ENCODE results near the gene RNGTT. TPM values are rescaled to one million over a fixed set of nuclear protein-coding genes. Genes with fewer than 3 reads are reported as not detected.

Gene RNGTT
- total RNA-seq, 2 experiments from 2014 or later = 22.1 to 22.2 TPM

GRCh38 chr6:88616380-88616779, 347.0 kb downstream of the RNGTT start:
- no peaks in the 10 kb centered on the region for H3K27me3 Mint-ChIP-seq
- ChIA-PET CTCF (no interaction called here), POLR2A (no interaction called here)

GRCh38 chr6:88614316-88614877, 349.0 kb downstream of the RNGTT start:
- Mint-ChIP-seq H3K4me1 (ENCODE audit: low read depth) (no peaks in the 10 kb centered on the region), H3K4me3 (no peak overlapping the region), H3K9me3 (no peaks in the 10 kb centered on the region), H3K27ac (no peak overlapping the region), H3K27me3 (no peaks in the 10 kb centered on the region), H3K36me3 (ENCODE audit: low read depth) (peaks cover 42% of the 10 kb centered on the region)
- CTCF ChIA-PET = no interaction called here
- POLR2A ChIA-PET = no interaction called here
- TF ChIP-seq CTCF (IDR thresholded peaks at IDR 0.05) = no peak
- ATAC-seq = no peak
- intact Hi-C loops (cut with micrococcal nuclease) = no loop called here
- DNase-seq = no peak

More at GRCh38 chr6:88616380-88616779, 347.0 kb downstream of the RNGTT start:
- peak overlapping the region; percentile 63 for H3K27ac Mint-ChIP-seq
- DNase-seq = no peak
- H3K4me1 Mint-ChIP-seq (ENCODE audit: low read depth) = no peaks in the 10 kb centered on the region
- H3K9me3 Mint-ChIP-seq = no peaks in the 10 kb centered on the region
- intact Hi-C loops (cut with micrococcal nuclease) = no loop called here
- peaks cover 34% of the 10 kb centered on the region for H3K36me3 Mint-ChIP-seq (ENCODE audit: low read depth)
- TF ChIP-seq CTCF (IDR thresholded peaks at IDR 0.05) = no peak
- H3K4me3 Mint-ChIP-seq = no peak overlapping the region
- ATAC-seq = no peak

- Mint-ChIP-seq H3K36me3 (ENCODE audit: low read depth) (peaks cover 46% of the 10 kb centered on the region), H3K27ac (no peak overlapping the region), H3K27me3 (no peaks in the 10 kb centered on the region), H3K4me3 (no peak overlapping the region), H3K4me1 (ENCODE audit: low read depth) (no peaks in the 10 kb centered on the region), H3K9me3 (peaks cover 3% of the 10 kb centered on the region)
- no peak for DNase-seq
- ChIA-PET POLR2A (no interaction called here), CTCF (no interaction called here)
- intact Hi-C loops (cut with micrococcal nuclease) = no loop called here
- ATAC-seq = no peak
- TF ChIP-seq CTCF (IDR thresholded peaks at IDR 0.05) = no peak
Measured at GRCh38 chr6:88612631-88613030, 350.8 kb downstream of the RNGTT start.

- Mint-ChIP-seq H3K27ac (no peak overlapping the region), H3K27me3 (no peaks in the 10 kb centered on the region), H3K4me1 (ENCODE audit: low read depth) (no peaks in the 10 kb centered on the region), H3K4me3 (no peak overlapping the region), H3K9me3 (peaks cover 3% of the 10 kb centered on the region), H3K36me3 (ENCODE audit: low read depth) (peaks cover 42% of the 10 kb centered on the region)
- DNase-seq (no peak), ATAC-seq (no peak)
- ChIA-PET CTCF (no interaction called here), POLR2A (no interaction called here)
- intact Hi-C loops (cut with micrococcal nuclease) = no loop called here
- TF ChIP-seq CTCF (IDR thresholded peaks at IDR 0.05) = no peak
Measured at GRCh38 chr6:88611721-88612120, 351.7 kb downstream of the RNGTT start.

GRCh38 chr6:88609983-88610382, 353.4 kb downstream of the RNGTT start:
- intact Hi-C loops (cut with micrococcal nuclease) = no loop called here
- DNase-seq (no peak), ATAC-seq (no peak)
- Mint-ChIP-seq H3K27ac (no peak overlapping the region), H3K9me3 (peaks cover 3% of the 10 kb centered on the region), H3K27me3 (no peaks in the 10 kb centered on the region), H3K4me1 (ENCODE audit: low read depth) (no peaks in the 10 kb centered on the region), H3K36me3 (ENCODE audit: low read depth) (peaks cover 33% of the 10 kb centered on the region), H3K4me3 (no peak overlapping the region)
- ChIA-PET POLR2A (no interaction called here), CTCF (no interaction called here)
- no peak for TF ChIP-seq CTCF (IDR thresholded peaks at IDR 0.05)

Data from activated CD8-positive, alpha-beta T cell treated with anti-CD3 and anti-CD28 coated beads for 36 hours (primary cell).